ENCODE results near the gene PLVAP.

PLVAP gene

GRCh38 chr19:17305517-17306284 lies 71.4 kb downstream of the PLVAP start, which contains the start of gene MRPL34:
MRPL34 (plus strand) TSS chr19:17305872; CDS start chr19:17305893, 21 bp downstream.
- H3K27ac ChIP-seq: peak within 1 kb of the TSS; percentile 81
- DNase-seq (ENCODE audit: low read depth, low spot score): peak; percentile 98

GRCh38 chr19:17305216-17305516 lies 72.0 kb downstream of the PLVAP start:
- no peak for DNase-seq (ENCODE audit: low read depth, low spot score)
- H3K27ac ChIP-seq: peak overlapping the region; percentile 81

GRCh38 chr19:17304386-17305215 lies 72.5 kb downstream of the PLVAP start:
- H3K27ac ChIP-seq: peak overlapping the region; percentile 81

GRCh38 chr19:17303940-17304267 lies 73.2 kb downstream of the PLVAP start:
- DNase-seq (ENCODE audit: low read depth, low spot score): no peak
- peak overlapping the region; percentile 81 for H3K27ac ChIP-seq

More at GRCh38 chr19:17304386-17305215, 72.5 kb downstream of the PLVAP start:
- DNase-seq (ENCODE audit: low read depth, low spot score): no peak

GRCh38 chr19:17303167-17303939 lies 73.8 kb downstream of the PLVAP start, which contains the start of gene ABHD8:
ABHD8 (minus strand) TSS chr19:17303425; CDS start chr19:17301616, 1,809 bp downstream.
- H3K27ac ChIP-seq: peak within 1 kb of the TSS; percentile 81
- peak; percentile 68 for DNase-seq (ENCODE audit: low read depth, low spot score)

GRCh38 chr19:17302391-17303166 lies 74.6 kb downstream of the PLVAP start:
- peak overlapping the region; percentile 81 for H3K27ac ChIP-seq
- DNase-seq (ENCODE audit: low read depth, low spot score): no peak
